ENCODE data around the gene DSCAM.

DSCAM gene

DNA sequence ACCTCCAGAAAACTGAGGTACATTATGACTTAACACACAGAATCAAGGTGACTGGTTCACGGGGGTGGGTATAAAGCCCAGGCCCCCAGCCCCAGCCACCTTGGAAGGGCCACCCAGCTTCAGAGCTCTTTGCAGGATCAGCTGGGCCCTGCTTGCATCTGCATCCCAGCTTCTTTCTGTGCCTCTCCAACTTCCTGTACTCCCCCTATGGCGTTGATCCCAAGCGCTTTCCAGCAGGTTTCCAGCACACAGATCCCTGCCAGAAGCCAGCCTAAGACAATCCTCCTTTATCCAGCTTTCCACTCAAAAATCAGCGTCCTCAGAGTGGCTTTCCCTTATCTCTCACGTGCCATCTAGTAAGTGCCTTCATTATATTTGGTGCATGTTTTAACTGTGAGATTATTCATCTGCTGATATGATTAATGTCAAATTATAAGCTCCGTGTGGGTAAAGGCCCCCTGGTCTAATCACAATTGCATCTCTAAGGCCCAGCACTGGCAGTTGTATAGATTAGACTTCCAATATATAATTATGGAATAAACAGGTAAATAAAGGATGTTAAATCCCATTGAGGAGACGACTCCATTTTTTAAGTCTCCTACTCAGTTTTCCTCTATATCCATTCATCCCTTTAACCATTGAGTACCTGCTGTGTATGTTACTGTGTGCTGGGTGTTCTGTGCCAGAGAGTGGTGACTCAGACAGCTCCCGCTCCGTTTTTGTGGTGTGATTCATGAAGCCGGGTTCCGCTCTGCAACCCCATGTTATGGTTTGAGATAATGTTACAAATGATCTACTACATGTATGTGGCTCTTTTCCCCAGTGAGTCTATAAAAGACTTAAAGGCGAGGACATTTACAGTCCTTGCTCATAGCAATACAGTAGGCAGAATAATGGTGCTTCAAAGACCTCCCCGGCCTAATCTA is 592.2 kb downstream of the DSCAM start:
- no peak for TF ChIP-seq CTCF (IDR thresholded peaks at IDR 0.05)

DNA sequence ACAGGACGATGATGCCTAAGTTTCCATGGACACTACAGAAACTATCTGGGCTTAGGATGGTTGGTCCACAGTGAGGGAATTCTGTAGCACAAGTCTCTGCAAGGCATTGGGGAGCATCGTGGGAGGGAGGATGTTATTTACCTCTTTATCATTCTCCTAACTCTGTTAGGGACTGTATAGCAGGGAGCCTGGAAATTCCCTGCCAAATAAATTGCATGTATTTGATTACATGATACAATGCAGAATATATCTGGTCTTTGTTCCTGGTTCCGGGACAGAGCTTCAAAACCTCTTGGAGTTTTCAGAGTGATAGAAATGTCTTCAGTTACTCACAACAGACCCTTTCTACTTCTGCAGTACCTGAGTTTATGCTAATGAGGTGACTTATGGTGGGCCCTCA is 593.8 kb downstream of the DSCAM start:
- TF ChIP-seq CTCF (IDR thresholded peaks at IDR 0.05) = no peak

- TF ChIP-seq CTCF (IDR thresholded peaks at IDR 0.05) = no peak
Observed at GRCh38 chr21:40250514-40251294, 596.3 kb downstream of the DSCAM start.

GRCh38 chr21:40244981-40245380 is 602.0 kb downstream of the DSCAM start:
- no peak for TF ChIP-seq CTCF (IDR thresholded peaks at IDR 0.05)

GRCh38 chr21:40243685-40244084 is 603.3 kb downstream of the DSCAM start:
- TF ChIP-seq CTCF (IDR thresholded peaks at IDR 0.05) = no peak

GRCh38 chr21:40242586-40243265 is 604.2 kb downstream of the DSCAM start:
- TF ChIP-seq CTCF (IDR thresholded peaks at IDR 0.05) = no peak

DNA sequence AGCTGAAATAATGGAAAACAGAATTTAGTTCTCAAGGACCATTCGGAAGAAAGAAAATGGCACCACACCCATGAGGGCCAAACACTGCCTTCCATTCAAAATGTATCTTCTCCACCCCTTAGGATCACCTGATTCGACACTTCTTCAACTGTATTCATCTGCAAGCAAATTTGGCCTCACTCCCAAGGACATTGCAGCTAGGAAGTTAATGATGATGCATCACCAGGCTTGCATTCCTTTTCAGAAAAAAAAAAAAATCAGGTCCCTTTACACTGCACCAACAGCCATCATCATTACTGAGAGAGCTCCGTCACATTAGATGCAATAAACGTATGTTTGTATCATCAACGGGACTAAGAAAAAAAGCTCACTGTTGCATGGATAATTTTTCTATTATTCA is 611.4 kb downstream of the DSCAM start:
- no peak for TF ChIP-seq CTCF (IDR thresholded peaks at IDR 0.05)
